ENCODE measurements around the gene VSTM2L.

Gene VSTM2L

GRCh38 chr20:37885593-37886503 is 17.1 kb upstream of the VSTM2L start:
- DNase-seq (ENCODE audit: low read depth), result no peak
- TF ChIP-seq CTCF (conservative IDR thresholded peaks at IDR 0.05; ENCODE audit: control insufficient read depth, insufficient read depth, low read depth, low read length), result no peak
- H3K4me3 ChIP-seq (ENCODE audit: control insufficient read depth, low read depth, low read length), result no peak overlapping the region

GRCh38 chr20:37886851-37887297 is 16.1 kb upstream of the VSTM2L start:
- TF ChIP-seq CTCF (conservative IDR thresholded peaks at IDR 0.05; ENCODE audit: control insufficient read depth, insufficient read depth, low read depth, low read length), result no peak
- no peak overlapping the region for H3K4me3 ChIP-seq (ENCODE audit: control insufficient read depth, low read depth, low read length)
- no peak for DNase-seq (ENCODE audit: low read depth)

- H3K4me3 ChIP-seq (ENCODE audit: control insufficient read depth, low read depth, low read length), result no peak overlapping the region
- no peak for TF ChIP-seq CTCF (conservative IDR thresholded peaks at IDR 0.05; ENCODE audit: control insufficient read depth, insufficient read depth, low read depth, low read length)
- no peak for DNase-seq (ENCODE audit: low read depth)
Measured at GRCh38 chr20:37888641-37889040, 14.3 kb upstream of the VSTM2L start.

GRCh38 chr20:37890108-37890507 is 12.8 kb upstream of the VSTM2L start:
- DNase-seq (ENCODE audit: low read depth), result no peak
- no peak for TF ChIP-seq CTCF (conservative IDR thresholded peaks at IDR 0.05; ENCODE audit: control insufficient read depth, insufficient read depth, low read depth, low read length)
- H3K4me3 ChIP-seq (ENCODE audit: control insufficient read depth, low read depth, low read length), result no peak overlapping the region

GRCh38 chr20:37890643-37891042 is 12.3 kb upstream of the VSTM2L start:
- no peak for TF ChIP-seq CTCF (conservative IDR thresholded peaks at IDR 0.05; ENCODE audit: control insufficient read depth, insufficient read depth, low read depth, low read length)
- no peak overlapping the region for H3K4me3 ChIP-seq (ENCODE audit: control insufficient read depth, low read depth, low read length)
- DNase-seq (ENCODE audit: low read depth), result no peak

- no peak overlapping the region for H3K4me3 ChIP-seq (ENCODE audit: control insufficient read depth, low read depth, low read length)
- no peak for TF ChIP-seq CTCF (conservative IDR thresholded peaks at IDR 0.05; ENCODE audit: control insufficient read depth, insufficient read depth, low read depth, low read length)
- DNase-seq (ENCODE audit: low read depth), result no peak
Measured at GRCh38 chr20:37892001-37892400, 10.9 kb upstream of the VSTM2L start.

Measured in fibroblast of mammary gland (primary cell).